ENCODE data around the gene AHDC1.
"Not testable (repeated sequence)": the region's sequence is repeated elsewhere in the genome, so short reads cannot be mapped to it uniquely, and the experiment has no call there.

Gene AHDC1

DNA sequence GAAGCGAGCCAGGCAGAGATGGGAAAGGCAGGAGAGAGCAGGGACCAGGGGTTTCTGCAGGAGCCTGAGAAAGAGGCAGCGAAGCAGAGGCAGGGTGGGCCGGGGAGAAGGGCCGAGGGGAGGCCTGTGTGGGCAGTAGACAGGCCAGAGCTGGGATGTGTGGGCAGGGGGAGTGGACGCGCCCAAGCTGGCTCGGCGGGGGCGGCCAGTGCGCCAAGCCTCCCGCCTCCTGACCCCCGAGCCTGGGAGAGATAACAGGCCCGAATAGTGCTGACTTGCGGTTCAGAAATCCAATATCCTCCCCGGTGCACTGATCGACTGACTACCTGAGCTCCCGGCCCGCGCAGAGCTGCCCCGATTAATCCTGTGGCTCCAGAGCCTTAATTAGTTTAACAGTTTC lies 41.9 kb downstream of the AHDC1 start:
- no peak for DNase-seq

DNA sequence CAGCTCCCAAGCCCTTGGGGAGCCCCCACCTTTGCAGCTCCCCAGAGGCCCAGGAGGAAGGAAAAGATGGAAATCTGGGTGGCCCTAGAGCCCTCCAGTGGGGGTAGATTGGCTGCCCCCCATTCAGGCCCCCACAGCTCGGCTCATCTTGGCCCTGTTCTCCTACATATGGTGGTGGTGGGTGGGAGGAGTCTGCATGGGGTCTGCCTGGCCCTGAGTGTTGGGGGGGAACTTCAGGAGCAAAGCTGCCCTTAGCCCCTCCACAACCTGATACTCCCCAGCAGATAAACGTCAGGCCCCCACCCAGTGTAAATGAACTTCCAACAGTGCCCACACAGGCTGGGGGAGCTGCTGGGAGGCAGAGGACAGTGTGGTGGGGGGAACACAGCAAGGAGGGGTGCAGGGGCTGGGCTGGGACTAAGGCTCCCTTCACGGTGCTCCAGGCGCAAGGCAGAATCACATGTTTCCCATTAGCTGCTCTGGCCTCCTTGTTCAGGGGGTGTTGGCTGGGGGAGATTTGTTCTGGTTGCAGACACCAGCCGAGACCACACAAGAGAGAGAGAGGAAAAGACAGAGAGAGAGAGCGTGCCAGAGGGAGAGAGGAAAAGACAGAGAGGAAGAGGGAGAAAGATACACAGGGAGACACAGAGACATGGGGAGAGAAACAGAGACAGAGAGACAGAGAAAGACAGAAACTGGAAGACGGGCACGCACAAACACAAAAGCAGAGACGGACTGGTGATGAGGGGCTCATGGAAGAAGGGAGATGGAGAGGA lies 42.6 kb downstream of the AHDC1 start:
- DNase-seq: no peak

DNA sequence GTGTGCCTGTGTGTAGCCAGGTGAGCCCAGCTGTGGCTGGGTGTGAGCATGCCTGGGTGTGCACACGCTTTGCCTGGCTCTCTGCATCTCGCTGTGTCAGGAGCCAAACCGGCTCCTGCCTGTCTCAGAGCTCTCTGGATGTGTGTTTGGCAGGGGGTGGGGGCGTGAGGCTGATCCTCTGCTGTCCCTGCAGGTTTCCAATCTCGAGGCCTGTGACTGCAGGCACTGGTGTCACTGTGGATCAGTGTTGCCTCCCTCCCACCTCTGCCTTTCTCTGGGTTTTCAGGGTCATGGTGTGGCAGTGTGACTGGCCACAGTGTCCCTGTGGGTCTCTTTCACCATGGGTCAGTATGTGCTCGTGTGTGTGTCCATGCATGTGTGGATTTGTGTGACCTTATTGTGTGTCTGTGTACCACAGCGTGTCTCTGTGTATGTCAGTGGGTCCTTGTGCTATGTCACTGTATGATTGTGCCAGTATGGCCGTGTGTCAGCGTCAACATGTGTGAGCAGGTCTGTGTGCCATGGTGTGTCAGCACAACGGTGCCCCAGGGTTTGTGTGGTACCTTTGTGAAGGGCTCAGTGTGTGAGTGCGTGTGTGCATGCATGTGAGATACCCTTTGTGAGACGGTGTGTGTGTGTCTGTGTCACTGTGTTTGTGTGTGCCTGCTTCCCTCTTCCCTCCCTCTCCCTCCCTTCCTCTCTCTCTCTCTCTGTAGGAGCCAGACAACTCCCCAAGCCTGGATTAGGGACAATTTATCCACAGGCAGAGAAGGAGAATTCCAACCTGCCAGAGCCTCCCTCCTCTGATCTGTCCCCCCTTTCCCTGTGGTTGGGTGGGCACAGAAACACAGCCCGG lies 43.4 kb downstream of the AHDC1 start:
- no peak for DNase-seq

DNA sequence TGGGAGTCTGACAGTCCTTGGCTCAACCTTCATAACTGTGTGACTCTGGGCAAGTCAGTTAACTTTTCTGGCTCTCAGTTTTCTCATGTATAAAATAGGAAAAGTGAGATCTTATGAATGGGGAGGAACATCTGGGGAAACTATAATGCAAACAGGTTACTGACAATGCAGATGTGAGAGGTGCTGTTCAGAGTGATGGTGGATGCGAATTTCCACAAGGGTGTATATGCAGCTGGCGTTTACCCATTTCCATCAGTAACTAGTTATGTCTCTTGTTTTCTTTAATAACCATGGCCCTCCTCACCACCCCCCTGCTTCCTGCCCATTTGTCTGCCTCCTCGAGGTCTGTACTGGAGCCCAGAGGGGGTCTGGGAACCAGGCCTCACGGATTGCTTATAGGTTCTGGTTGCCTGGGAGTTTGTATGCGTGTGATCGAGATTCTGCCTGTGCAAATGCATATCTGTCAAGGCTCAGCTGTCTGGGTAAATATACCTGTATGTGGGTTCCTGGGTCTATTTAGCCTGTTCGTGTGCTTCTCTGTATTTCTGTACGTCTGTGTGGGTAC lies 44.4 kb downstream of the AHDC1 start:
- no peak for DNase-seq

DNA sequence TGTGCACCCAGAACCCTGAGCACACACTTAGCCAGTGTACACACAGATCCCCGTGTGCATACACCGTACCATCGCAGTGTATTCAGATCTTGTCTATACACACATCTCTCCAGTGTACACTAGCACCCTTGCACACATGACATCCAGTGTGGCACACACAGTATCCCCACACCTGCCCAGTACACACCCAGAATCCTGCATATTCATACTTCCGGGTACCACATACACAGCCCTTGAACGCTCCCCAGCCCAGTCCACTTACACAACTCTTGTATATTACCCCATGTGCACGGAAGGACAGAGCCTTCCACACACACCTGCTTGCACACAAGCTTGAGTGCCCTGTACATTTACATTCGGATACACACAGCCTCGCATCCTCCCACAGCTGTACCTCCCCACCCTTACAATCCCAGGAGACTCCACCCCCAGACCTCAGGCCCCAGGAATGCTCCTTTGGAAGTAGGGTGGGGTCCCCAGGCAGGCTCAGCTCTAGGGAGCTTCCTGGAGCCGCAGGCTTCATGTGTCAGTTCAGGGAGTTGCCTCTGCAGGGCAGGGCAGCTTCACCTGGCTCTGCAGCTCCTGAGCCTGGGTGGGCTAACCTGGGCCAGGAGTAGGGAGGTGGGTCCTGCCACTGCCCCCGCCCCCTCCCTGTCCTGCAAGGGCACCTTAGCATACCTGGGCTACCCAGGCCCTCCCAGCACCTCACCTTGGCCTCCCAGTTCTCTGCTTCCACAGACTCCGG lies 46.2 kb downstream of the AHDC1 start:
- no peak for DNase-seq

DNA sequence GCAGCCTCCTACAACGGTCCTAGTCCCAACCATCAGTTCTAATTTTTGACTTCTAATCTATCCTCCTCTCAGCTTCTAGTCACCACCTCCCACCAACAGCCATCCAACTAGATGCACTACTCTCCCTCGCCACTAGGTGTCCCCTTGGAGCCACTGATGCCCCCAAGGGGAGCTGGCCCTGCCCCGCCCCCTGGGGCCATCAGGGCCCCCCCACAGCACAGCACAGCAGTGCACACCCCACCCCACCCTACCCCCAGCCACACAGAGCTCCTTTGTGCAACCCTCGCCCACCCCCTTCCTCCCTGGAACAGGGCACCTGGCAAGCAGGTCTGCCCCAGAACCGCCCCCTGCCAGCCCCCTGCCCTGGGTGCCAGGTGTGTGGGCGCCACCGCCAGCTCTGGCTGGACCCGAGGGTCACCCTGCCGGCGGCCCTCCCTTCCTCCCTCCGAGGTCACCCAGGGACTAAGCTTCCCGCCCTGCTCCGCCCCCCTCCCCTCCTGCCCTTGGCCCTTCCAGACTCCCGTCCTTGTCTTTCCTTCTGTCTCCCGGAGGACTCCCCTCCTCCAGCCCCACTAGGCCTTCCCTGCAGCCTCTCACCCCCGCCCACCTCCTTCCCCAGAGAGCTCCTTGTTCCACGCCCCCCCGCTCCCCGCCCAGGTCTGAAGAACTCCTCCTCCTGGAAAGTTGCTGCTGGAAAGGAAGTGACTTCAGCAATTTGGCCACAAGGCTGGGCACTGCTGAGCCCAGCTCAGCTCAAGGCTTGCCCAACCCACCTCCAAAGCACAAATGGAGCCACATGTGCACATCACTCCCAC lies 47.0 kb downstream of the AHDC1 start:
- peak; percentile 46 to 70 (median 58) for DNase-seq

DNA sequence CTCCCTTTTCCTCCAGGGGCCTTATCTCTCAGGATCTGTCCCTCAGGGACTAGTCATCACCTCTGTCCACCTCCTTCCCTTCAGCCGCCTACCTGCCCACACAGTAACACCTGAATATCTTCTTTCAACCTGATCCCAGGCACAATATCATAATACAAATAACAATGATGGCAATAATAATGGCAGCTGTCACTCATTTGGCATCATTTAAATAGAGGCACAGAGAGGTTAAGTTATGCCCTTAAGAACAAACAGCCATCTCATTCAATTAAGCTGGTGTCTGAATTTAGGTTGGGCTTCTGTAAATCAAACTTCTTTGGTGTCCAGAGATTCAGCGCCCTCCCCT lies 47.5 kb downstream of the AHDC1 start:
- no peak for DNase-seq

DNA sequence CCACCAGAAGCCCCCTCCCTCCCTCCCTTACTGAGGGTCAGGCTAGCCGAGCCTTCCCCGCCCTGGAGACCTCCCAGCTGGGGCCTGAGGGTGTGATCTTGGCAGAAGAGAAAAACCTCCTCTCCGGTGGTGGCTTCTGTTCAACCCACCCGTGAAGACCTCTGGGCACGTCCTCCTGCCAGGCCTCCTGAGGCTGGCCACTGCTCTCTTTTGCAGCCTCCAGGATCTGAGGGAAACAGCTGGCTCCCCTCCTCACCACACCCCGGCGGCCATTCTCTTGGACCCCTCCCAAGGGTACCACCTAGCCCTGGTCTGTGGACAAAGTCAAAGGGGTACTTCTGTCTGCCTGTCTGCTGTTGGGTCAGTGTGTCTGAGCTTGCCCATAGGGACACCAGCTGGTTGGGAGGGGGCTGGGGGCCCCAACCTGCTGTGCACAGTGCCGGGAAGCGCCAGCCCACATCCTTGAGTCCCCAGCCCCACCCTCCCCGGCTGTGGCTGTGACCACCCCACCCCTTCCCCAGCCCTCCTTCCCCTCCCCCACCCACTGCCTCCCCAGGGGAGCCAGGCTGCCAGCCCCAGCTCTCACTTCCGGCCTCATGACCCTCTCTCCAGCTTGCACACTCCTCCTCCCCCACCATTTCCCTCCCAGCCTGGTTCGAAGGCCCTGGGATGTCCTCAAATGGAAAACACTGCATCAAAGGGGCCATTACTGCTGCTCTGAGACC lies 48.1 kb downstream of the AHDC1 start:
- no peak for DNase-seq

DNA sequence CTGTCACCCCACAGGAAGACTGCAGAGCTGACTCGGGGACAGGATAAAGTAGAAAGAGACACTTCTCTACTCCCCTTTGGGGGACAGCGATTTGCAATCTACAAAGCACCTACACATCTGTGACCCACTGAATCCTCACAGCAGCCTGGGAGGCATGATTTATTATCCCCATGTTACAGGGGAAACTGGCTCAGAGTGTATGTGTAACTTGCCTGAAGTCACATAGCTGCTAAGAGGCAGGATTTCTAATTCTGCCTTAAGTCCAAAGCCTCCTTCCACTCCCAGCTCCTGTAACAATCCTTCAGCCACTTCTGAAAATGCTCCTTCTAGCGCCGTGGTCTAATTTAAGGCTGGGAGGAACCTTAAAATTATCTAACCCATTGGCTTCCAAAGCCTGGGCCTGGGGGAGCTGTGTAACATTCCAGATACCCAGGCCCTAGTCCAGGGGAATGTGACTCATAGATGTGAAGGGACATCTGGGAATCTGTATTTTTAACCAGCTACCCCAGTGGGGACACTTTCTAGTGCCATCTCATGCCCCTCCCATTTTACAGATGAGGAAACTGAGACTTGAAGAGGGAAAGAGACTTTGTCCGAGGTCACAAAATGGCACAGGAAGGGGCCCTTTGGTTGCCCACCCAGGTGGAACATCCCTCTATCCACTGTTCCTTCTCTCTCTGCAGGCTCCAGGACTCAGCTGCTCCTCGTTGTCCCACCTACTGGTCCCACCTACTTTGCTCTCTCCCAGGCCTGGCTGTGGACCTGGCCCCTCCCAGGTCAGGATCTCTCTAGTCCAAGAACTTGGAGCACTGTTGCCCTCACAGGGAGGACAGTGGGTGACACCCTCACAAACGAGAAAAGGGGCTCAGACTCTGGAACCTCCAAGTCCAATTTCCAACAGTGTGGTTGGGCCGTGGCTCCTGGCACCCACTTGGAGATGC lies 48.9 kb downstream of the AHDC1 start:
- DNase-seq: no peak

DNA sequence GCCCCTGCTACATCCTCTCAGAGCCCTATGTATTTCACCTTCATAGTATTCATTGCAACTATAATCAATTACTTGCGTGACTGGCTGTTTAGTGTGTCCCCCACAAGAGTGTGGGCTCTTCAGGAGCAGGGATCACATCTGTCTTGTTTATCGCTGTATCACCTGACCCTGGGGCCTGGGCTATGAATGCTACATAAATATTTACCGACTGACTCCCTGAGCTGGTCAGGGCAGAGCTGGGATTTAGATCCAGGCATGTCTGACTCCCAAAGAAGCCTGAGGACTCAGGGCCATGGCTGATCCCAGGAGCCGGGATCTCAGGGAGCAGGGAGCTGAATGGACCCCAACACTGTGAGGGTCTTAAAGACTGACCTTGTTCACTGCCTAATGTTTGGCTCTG lies 49.7 kb downstream of the AHDC1 start:
- DNase-seq: no peak

DNA sequence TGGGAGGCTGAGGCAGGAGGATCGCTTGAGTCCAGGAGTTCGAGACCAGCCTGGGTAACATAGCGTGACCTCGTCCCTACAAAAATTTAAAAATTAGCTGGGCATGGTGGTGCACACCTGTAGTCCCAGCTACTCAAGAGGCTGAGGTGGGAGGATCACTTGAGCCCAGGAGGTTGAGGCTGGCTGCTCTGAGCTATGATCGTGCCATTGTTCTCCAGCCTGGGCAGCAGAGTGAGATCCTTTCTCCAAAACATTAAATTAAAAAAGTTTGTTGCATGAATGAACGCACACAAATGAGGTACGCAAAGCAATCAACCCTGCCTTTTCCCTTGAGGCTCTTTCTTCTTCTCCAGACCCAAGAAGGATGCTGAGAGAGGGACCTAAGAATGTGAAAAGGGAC lies 50.1 kb downstream of the AHDC1 start:
- DNase-seq: not testable (repeated sequence)

DNA sequence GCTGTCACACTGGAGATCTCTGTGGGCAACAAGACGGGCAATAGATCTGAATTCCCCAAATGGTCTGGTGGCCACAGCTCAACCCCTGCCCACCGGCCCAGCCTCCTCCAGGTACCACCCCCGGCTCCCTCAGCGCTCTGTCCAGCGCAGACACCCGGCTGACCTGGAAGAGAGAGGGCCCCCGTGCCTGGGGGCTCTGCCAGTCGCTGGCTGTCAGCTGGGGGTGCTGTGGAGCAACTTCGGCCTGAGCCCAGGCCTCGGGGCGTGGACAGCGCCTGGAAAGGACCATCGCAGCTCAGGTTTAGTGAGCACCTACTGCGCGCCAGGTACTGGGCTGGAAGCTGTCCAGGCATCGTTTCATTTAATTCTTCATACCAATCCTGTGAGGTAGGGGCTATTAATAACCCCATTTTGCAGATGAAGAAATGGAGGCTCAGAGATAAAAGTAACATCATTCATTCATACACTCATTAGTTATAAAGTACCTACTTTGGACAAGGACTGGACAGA lies 51.0 kb downstream of the AHDC1 start:
- no peak for DNase-seq

DNA sequence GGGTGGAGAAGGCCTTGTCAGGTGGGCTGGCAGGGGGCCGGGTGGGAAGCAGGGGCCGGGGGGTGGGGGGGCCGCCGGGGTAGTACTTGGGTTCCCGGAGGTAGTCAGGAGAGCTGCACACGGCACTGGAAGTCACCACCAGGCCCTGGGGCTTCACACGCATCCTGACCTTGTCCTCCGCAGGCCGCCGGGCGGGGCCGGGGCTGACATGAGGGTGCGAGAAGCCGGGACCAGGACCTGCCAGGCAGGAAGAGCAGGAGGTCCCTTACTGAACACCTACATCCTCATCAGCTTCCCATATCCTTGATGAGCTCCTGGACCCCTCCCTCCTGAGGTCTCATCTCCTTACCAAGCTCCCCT lies 52.0 kb downstream of the AHDC1 start:
- DNase-seq: no peak

DNA sequence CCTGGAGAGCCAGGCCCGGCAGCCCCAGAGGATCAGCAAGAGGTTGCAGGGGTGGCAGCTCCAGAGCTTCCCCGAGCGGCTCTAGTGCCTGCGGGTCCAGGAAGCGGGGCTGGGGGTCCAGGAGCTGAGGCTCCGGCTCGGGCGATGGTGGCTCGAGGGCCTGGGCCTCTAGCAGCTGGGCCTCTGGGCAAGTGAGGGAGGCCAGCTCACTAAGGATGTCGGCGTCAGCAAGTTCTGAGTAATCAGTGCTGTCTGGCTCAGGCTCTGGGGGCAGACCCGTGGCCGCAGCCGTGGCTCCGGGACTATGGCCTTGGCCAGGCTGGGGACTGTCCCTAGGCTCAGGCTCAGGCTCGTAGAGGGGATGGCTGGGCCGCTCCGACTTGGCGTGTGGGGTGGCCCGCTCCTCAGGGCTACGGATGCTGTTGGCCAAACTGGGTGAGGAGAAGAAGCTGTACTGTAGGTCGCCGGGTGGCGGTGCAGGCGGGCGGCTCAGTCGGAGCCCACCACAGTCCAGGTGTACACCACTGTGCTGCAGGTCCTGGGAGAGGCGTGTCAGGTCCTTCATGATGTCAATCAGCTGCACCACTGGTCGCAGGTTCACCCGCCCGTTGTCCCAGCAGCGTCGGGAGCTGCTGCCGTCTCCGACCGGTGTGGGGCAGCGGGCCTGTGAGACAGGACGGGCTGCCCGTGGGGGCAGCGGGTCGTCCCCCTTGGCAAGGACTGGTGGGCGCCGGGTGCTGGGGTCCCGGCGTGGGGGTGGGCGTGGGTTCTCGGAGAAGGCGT lies 52.6 kb downstream of the AHDC1 start:
- no peak for DNase-seq

DNA sequence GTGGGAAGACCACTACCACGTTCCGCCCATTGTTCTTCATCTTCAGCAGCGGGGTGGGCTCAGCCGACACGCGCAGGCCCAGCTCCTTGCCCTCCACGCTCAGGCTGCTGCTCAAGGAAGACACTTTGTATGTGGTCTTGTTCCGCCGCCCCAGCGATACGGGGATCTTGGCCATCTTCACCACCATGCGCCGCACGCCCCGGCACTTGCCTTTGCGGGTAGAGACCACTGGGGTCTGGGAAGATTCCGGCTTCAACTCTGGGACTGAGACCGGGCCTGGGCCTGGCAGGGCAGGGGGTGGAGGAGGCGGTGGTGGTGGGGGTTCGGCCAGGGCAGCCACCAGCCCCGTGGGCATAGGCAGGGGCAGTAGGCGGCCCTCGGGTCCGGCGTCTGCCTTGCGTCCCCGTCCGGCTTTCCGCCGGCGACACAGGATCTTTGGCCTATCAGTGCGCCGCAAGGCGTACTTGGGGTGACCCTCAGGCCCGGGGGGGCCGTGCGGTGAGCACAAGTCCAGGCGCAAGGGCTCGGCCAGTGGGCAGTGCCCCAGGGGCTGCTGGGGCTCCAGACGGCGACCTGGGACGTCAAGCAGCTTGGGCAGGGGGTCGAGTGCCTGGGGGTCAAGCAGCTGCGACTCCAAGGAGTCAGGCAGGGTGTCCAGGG lies 53.3 kb downstream of the AHDC1 start:
- no peak for DNase-seq

DNA sequence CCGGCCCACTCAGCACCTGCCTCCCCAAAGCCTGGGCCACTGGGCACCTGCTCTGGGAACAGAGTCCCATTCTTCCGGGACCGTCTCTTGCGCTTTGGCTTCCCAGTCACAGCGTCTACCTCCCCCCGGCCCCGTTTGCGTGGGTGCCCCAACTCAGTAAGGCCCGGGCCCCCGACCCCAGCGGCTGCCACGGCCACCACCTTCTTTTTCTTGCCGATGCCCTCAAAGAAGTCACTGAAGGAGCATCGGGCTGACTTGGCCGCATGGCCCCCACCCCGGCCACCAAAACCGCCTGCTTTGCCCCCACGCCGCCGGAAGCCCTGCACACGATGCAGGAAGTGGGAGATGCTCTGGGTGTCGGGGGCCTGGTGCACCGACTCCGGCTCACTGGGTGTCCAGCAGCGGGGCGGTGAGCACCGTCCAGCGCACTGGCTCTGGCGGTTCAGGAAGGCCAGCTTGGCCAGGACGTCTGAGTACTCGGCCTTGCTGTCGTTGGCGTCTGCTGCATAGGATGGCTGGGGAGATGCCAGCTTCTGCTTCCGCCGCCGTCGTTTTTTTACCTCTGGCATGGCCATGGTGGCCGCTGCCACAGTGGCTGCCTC lies 54.0 kb downstream of the AHDC1 start:
- DNase-seq: no peak

DNA sequence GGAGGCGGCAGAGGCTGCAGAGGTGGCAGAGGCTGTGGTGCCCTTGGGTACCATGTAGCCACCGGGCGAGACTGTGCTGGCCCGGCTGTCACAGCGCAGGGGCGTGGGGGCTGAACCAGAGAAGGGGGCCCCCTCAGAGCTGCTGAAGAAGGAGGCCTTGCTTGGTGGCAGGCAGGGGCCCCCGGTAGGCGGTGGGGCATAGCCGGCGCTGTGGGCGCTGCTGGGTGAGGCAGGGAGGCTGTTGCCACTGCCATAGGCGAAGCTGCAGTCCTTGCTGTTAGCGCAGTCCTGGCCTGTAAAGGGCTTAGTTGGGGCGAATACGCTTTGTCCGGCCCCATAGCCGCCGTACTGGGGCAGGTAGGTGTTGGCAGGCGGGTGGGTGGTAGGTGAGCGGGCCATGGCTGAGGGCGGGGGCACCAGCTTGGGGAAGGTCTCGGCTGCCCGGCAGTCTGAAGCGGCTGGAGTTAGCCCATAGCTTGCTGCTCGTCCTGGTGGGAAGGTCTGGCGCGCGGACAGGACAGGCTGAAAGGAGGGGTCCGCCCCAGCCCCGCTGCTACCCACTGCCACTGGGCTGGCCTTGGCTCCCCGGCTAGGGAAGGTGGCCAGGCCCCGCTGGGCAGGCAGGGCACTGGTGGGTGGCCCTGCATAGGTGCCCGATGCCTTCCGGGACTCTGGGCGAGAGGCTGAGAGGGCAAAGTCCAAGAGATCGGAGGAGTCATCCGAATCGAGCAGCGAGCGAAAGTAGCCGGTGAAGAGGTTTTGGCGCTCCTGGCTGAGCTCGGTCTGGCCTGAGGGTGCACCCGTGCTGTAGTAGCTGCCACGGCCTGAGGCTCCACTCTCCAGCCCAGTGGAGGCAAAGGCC lies 54.9 kb downstream of the AHDC1 start:
- DNase-seq: no peak

All from activated CD4-positive, CD25-positive, alpha-beta regulatory T cell (primary cell).